HG02840 (cell line): ENCODE results near the gene LRRTM4.
"Not testable (repeated sequence)": the region's sequence is repeated elsewhere in the genome, so short reads cannot be mapped to it uniquely, and the experiment has no call there.

ENCODE experiments used
- ATAC-seq: cut with Tn5 transposase; IDR thresholded peaks from one replicate; pipeline ENCODE4 v1.9.1; 2021; ENCODE audit warnings: mild to moderate bottlenecking, moderate library complexity, moderate number of reproducible peaks; ENCODE audit not compliant: unreplicated experiment, low FRiP score

Gene LRRTM4

GRCh38 chr2:76809136-76809535 lies 713.0 kb downstream of the LRRTM4 start:
- no peak for ATAC-seq

GRCh38 chr2:76808732-76809131 lies 713.4 kb downstream of the LRRTM4 start:
- no peak for ATAC-seq

GRCh38 chr2:76793647-76794334 lies 728.4 kb downstream of the LRRTM4 start:
- ATAC-seq = no peak

- ATAC-seq = not testable (repeated sequence)
Measured at GRCh38 chr2:76781313-76781712, 740.9 kb downstream of the LRRTM4 start.

GRCh38 chr2:76763276-76763675 lies 758.9 kb downstream of the LRRTM4 start:
- ATAC-seq = no peak

GRCh38 chr2:76760367-76760704 lies 761.8 kb downstream of the LRRTM4 start:
- ATAC-seq = no peak

- no peak for ATAC-seq
Measured at GRCh38 chr2:76759634-76760366, 762.4 kb downstream of the LRRTM4 start.

- ATAC-seq = no peak
Measured at GRCh38 chr2:76752506-76752905, 769.7 kb downstream of the LRRTM4 start.

GRCh38 chr2:76749858-76750257 lies 772.3 kb downstream of the LRRTM4 start:
- ATAC-seq = no peak

- no peak for ATAC-seq
Measured at GRCh38 chr2:76748581-76749296, 773.4 kb downstream of the LRRTM4 start.

- ATAC-seq = no peak
Measured at GRCh38 chr2:76745605-76746004, 776.6 kb downstream of the LRRTM4 start.

GRCh38 chr2:76737607-76738006 lies 784.6 kb downstream of the LRRTM4 start:
- ATAC-seq = no peak

- no peak for ATAC-seq
Measured at GRCh38 chr2:76733736-76734135, 788.4 kb downstream of the LRRTM4 start.

GRCh38 chr2:76731157-76731556 lies 791.0 kb downstream of the LRRTM4 start:
- no peak for ATAC-seq

GRCh38 chr2:76730021-76730420 lies 792.2 kb downstream of the LRRTM4 start:
- ATAC-seq = no peak

- ATAC-seq = no peak
Measured at GRCh38 chr2:76721226-76721625, 801.0 kb downstream of the LRRTM4 start.

GRCh38 chr2:76713312-76713711 lies 808.9 kb downstream of the LRRTM4 start:
- ATAC-seq = no peak

GRCh38 chr2:76711490-76711889 lies 810.7 kb downstream of the LRRTM4 start:
- no peak for ATAC-seq

GRCh38 chr2:76700894-76701293 lies 821.3 kb downstream of the LRRTM4 start:
- no peak for ATAC-seq

- not testable (repeated sequence) for ATAC-seq
Measured at GRCh38 chr2:76697998-76698713, 824.0 kb downstream of the LRRTM4 start.
